GM12892 (cell line): Measurements from ENCODE around the gene LRRC51.

Experiments
- DNase-seq: peaks from one replicate; pipeline ENCODE4 v3.0.0; 2011; ENCODE audit not compliant: insufficient read length
- FAIRE-seq: peaks from 2 replicates; lab custom pipeline; 2011; peaks lifted over from hg19 to GRCh38; lab: Jason Lieb, UNC
- POLR2A ChIP-seq: IDR thresholded peaks from 2 replicates; pipeline ENCODE4 v1.6.1; 2011; ENCODE audit warnings: low read depth, low read length, control low read depth
- POLR2AphosphoS5 ChIP-seq: IDR thresholded peaks from 2 replicates; pipeline ENCODE4 v1.6.1; 2011; ENCODE audit warnings: low read depth, low read length, control low read depth
- TAF1 ChIP-seq: IDR thresholded peaks from 2 replicates; pipeline ENCODE4 v1.6.1; 2011; ENCODE audit warnings: low read depth, mild to moderate bottlenecking, control low read depth, low read length, borderline replicate concordance

The LRRC51 gene

GRCh38 chr11:72112143-72112977 is 31.7 kb downstream of the LRRC51 start, which contains the start of gene ANAPC15:
ANAPC15 (minus strand) TSS chr11:72112695; CDS start chr11:72111276, 1,419 bp downstream.
- peak; percentile 100 for FAIRE-seq
- TF ChIP-seq POLR2A (peak; percentile 98), TAF1 (peak; percentile 84), POLR2AphosphoS5 (peak; percentile 99)
- peak; percentile 65 for DNase-seq

- FAIRE-seq (no peak), DNase-seq (no peak)
- no peak for TF ChIP-seq POLR2A
- TF ChIP-seq POLR2AphosphoS5: no peak
- TF ChIP-seq TAF1: no peak
These were observed 32.5 kb downstream of the LRRC51 start for GRCh38 chr11:72112978-72113808.

- DNase-seq (no peak), FAIRE-seq (no peak)
- TF ChIP-seq TAF1: no peak
- no peak for TF ChIP-seq POLR2A
- no peak for TF ChIP-seq POLR2AphosphoS5
These were observed 33.9 kb downstream of the LRRC51 start for GRCh38 chr11:72114570-72114969.

GRCh38 chr11:72116019-72116755 is 35.5 kb downstream of the LRRC51 start:
- TF ChIP-seq TAF1 (no peak), POLR2A (no peak), POLR2AphosphoS5 (no peak)
- FAIRE-seq (no peak), DNase-seq (no peak)

- FAIRE-seq: no peak
- no peak for DNase-seq
These were observed 38.5 kb downstream of the LRRC51 start for GRCh38 chr11:72119198-72119597.

GRCh38 chr11:72120930-72121329 is 40.3 kb downstream of the LRRC51 start:
- no peak for FAIRE-seq
- TF ChIP-seq POLR2A (no peak), TAF1 (no peak), POLR2AphosphoS5 (no peak)
- no peak for DNase-seq

More at GRCh38 chr11:72119198-72119597, 38.5 kb downstream of the LRRC51 start:
- TF ChIP-seq POLR2A (no peak), TAF1 (no peak), POLR2AphosphoS5 (no peak)

GRCh38 chr11:72122607-72123006 is 42.0 kb downstream of the LRRC51 start:
- no peak for DNase-seq
- no peak for FAIRE-seq
- TF ChIP-seq TAF1 (no peak), POLR2A (no peak), POLR2AphosphoS5 (no peak)

GRCh38 chr11:72123117-72123653 is 42.5 kb downstream of the LRRC51 start:
- no peak for FAIRE-seq
- TF ChIP-seq TAF1 (no peak), POLR2A (no peak), POLR2AphosphoS5 (no peak)
- no peak for DNase-seq

- TF ChIP-seq TAF1 (no peak), POLR2A (no peak), POLR2AphosphoS5 (no peak)
- DNase-seq (no peak), FAIRE-seq (no peak)
These were observed 43.4 kb downstream of the LRRC51 start for GRCh38 chr11:72124046-72124445.

GRCh38 chr11:72125956-72126355 is 45.3 kb downstream of the LRRC51 start:
- DNase-seq (no peak), FAIRE-seq (no peak)
- no peak for TF ChIP-seq POLR2AphosphoS5
- TF ChIP-seq TAF1: no peak
- TF ChIP-seq POLR2A: no peak

GRCh38 chr11:72127923-72128322 is 47.3 kb downstream of the LRRC51 start:
- no peak for FAIRE-seq
- DNase-seq: no peak
- no peak for TF ChIP-seq POLR2AphosphoS5
- TF ChIP-seq POLR2A: no peak
- no peak for TF ChIP-seq TAF1
